GM12874 (cell line): ENCODE data around the gene MSH6.

Source experiments
- TF ChIP-seq, protein P1 (sequence below): IDR thresholded peaks from 2 replicates; pipeline ENCODE4 v1.5.1; 2011; ENCODE audit warnings: low read depth, mild to moderate bottlenecking, control low read depth, low read length, moderate library complexity; ENCODE audit not compliant: insufficient read depth

Gene MSH6

GRCh38 chr2:47782671-47783485 is at the start of gene MSH6:
Gene MSH6, plus strand, starts transcription at chr2:47783145. Its CDS starts 89 bp downstream, at chr2:47783234.
- TF ChIP-seq, protein P1, sequence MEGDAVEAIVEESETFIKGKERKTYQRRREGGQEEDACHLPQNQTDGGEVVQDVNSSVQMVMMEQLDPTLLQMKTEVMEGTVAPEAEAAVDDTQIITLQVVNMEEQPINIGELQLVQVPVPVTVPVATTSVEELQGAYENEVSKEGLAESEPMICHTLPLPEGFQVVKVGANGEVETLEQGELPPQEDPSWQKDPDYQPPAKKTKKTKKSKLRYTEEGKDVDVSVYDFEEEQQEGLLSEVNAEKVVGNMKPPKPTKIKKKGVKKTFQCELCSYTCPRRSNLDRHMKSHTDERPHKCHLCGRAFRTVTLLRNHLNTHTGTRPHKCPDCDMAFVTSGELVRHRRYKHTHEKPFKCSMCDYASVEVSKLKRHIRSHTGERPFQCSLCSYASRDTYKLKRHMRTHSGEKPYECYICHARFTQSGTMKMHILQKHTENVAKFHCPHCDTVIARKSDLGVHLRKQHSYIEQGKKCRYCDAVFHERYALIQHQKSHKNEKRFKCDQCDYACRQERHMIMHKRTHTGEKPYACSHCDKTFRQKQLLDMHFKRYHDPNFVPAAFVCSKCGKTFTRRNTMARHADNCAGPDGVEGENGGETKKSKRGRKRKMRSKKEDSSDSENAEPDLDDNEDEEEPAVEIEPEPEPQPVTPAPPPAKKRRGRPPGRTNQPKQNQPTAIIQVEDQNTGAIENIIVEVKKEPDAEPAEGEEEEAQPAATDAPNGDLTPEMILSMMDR: no peak

DNA sequence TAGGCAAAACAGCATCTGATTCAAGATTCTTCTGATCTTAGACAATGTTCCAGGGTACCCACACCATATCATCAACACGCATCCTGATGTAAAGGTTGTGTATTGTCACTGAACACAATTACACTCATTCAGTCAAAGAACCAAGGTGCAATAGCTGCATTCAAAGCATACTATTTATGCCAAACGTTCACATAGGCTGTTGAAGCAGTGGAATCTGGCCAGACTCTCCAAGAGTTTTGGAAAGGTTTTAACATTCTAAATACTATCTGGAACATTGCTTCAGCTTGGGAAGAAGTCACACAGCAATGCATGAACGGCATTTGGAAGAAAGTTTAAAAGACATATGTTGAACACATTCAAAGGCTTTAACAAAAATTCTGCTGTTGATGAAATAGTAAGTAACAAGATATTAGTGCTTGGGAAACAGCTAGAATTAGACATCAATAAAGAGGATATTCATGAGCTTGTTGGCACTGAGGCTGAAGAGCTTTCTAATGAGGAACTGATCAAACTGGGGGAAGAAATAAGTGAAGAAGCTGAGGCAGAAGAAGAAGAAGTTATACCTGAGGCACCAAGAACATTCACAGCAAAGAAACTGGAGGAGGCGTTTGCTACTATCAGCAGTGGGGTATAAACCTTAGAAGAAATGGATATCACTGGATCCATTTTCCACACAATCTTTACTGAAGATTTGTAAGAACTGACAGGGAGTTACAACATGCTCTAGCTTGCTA is 47.6 kb upstream of the MSH6 start:
- TF ChIP-seq, protein P1: no peak

DNA sequence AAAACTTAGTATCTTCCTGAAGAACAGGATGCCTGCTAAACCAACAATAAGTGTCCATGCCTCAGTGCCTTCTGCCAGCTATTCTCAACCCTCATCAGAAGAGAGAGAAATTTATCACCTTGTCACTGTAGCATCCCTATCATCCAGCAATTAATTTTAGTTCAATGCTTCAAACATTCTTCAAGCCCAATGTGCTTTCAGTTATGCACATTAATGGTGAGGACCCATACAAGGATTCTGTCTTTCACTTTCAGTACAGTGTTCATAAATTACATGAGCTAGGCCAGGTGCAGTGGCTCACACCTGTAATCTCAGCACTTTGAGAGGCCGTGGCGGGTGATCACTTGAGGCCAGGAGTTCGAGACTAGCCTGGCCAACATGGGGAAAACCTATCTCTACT is 47.0 kb upstream of the MSH6 start:
- TF ChIP-seq, protein P1: no peak

DNA sequence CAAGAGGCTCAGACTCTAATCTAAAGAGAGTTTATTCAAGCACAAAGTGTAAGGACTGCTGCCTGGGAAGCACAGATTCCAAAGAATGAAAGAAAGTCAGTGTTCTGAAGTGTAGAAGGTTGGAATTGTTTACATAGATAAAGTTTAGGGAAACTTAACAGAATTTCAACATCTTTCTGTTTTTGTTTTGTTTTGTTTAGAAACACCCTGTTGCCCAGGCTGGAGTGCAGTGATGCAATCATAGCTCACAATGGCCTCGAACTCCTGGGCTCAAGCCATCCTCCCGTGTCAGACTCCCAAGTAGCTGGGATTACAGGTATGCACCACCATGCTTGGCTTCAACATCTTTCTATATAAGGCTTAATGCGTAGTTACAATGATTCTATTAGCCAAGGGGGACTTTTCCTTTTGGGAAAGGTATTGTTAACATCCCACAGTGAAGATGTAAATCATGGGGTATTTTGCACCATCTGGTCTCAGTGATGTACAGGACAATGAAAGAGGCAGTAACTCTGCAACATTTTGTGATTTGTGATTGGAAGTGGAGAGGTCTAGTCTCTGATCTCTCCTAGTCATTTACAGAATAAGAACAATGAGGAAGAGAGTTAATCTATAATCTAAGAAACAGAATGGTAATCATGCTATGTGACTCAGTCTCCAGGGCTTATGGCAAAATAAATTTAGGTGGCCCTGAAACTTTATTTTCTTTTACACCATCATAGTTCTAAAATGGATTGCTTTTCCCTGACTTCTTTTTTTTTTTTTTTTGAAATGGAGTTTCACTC is 45.6 kb upstream of the MSH6 start:
- TF ChIP-seq, protein P1: no peak

DNA sequence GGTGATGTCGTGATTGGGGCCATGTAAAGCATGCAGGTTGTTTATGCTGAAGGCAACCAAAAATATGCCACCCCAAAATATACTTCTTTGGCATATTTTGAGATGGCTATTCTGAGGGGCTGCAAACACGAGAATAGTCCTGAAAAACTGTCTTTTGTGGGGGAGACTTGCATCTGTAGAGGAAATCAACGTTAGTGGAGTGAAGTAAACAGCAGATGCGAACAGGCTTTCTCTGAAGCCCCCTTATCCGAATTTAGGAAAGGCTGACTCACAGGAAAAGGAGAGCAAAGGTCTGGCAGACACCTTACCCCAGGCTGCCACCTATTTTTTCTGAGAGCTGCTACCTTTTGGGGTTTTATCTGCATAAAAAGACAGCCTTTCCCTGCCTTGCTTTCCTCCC is 44.6 kb upstream of the MSH6 start:
- TF ChIP-seq, protein P1: no peak

DNA sequence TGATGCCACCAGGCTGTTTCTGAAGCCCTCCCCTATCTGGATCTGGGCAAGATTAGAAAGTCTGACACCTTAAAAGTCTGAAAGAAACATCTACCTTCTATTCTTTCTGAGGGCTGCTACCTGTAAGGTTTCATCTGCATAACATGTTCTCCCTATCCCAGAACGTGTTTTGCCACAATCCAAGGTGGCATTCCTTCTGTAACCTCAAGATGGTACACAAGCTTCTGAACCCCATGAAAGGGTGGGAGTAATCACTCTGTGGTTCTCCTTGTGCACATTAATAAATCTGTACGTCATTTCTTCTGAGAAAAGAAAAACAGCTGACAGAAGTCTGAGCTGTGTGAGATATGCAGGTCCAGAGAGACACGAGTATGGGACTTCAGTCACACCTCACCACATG is 41.8 kb upstream of the MSH6 start:
- TF ChIP-seq, protein P1: no peak

DNA sequence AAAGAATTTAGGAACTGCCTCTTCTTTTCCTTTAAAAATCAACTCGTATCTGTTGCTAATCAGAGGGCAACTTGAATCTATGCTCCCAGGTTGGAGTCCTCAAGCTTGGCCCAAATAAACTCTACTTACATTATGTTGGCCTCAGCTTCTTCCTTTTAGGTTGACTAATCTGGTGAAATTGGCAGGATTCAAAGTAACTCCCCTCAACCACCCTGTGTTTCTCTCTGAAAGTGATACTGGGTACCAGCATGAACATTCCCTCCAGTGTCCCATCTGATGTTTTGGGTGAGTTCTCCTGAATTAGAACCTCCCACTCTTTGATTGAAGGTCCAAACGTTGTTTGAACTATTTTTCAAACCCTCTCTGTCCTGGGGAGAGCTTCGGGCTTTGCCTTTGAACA is 41.3 kb upstream of the MSH6 start:
- TF ChIP-seq, protein P1: no peak
